ENCODE results near the gene ISM1.
A peak's percentile ranks its signal among the peaks of the same experiment; 100 is the strongest.

Gene ISM1

DNA sequence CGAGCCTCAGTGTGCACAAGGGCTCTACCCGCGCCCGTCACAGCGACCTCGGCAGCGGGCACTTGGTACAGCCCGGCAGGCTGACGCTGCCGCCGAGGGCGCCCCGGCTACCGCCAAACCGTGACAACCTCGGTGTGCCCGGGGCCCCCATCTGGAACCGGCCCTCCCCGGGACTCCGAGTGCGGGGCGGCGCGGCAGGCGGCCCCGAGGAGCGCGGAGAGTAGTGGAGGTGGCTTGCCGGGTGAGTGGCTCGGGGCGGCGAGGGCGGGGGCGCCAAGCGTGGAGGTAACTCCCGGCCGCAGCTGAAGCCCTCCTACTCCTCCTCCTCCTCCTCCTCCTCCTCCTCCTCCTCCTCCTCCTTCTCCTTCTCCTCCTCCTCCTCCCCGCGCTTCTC, at the start of gene ISM1:
TSS of gene ISM1 (plus strand) at position 371 of the 394 bp plus-strand sequence. CDS start 503 bp downstream, outside the sequence.
- no peak within 1 kb of the TSS for H3K27ac ChIP-seq (ENCODE audit: low read depth, low read length)
- H3K4me1 ChIP-seq (ENCODE audit: control insufficient read depth, insufficient read depth, low read length, unreplicated experiment), result no peaks in the 10 kb centered on the region
- H3K36me3 ChIP-seq (ENCODE audit: insufficient read depth, low read length), result no peaks in the 10 kb centered on the region
- no peaks in the 10 kb centered on the region for H3K79me2 ChIP-seq (ENCODE audit: control insufficient read depth, insufficient read depth, low read length, unreplicated experiment)
- H3K4me3 ChIP-seq (ENCODE audit: low read depth, low read length), result peak within 1 kb of the TSS; percentile 72
- H2AFZ ChIP-seq (ENCODE audit: low read length, unreplicated experiment), result peak within 1 kb of the TSS; percentile 24
- peaks cover 71% of the 10 kb centered on the region for H3K27me3 ChIP-seq (ENCODE audit: insufficient read depth, low read length)

DNA sequence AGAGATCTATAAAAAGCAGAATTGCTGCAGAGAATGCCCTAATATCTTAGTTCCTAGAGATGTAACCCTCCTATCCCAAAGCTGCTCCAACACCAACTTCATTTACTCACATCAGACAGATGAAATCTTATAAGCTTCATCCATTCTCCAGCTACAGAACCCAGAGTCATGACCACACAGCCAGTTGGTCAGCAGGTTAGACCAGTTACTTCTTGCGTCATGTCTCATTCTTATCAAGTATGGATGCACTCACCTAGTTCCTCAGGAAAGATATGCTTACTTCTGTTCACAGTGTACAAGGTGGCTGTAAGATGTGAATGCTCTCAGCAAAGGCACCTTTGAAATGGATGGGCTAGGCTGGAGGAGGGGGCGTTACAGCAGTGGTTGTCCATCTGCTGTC, 47.9 kb upstream of the ISM1 start:
- H3K27ac ChIP-seq (ENCODE audit: low read depth, low read length), result no peak overlapping the region
- peaks cover 12% of the 10 kb centered on the region for H3K27me3 ChIP-seq (ENCODE audit: insufficient read depth, low read length)
- no peak overlapping the region for H2AFZ ChIP-seq (ENCODE audit: low read length, unreplicated experiment)
- H3K79me2 ChIP-seq (ENCODE audit: control insufficient read depth, insufficient read depth, low read length, unreplicated experiment), result no peaks in the 10 kb centered on the region
- H3K36me3 ChIP-seq (ENCODE audit: insufficient read depth, low read length), result no peaks in the 10 kb centered on the region
- H3K4me3 ChIP-seq (ENCODE audit: low read depth, low read length), result no peak overlapping the region
- H3K4me1 ChIP-seq (ENCODE audit: control insufficient read depth, insufficient read depth, low read length, unreplicated experiment), result no peaks in the 10 kb centered on the region

DNA sequence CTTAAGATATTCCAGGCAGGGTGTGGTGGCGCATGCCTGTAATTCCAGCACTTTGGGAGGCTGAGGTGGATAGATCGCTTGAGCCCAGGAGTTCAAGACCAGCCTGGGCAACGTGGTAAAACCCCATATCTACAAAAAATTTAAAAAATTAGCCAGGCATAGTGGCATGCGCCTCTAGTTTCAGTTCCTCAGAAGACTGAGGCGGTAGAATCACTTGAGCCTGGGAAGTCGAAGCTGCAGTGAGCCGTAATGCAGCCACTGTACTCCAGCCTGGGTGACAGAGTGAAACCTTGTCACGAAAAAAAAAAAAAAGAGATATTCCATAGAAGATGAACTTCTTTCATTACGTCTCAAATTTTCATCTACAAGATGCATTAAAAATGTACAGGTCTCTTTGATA, 46.7 kb upstream of the ISM1 start:
- H2AFZ ChIP-seq (ENCODE audit: low read length, unreplicated experiment), result no peak overlapping the region
- no peak overlapping the region for H3K27ac ChIP-seq (ENCODE audit: low read depth, low read length)
- H3K27me3 ChIP-seq (ENCODE audit: insufficient read depth, low read length), result peaks cover 12% of the 10 kb centered on the region
- no peaks in the 10 kb centered on the region for H3K36me3 ChIP-seq (ENCODE audit: insufficient read depth, low read length)
- no peaks in the 10 kb centered on the region for H3K79me2 ChIP-seq (ENCODE audit: control insufficient read depth, insufficient read depth, low read length, unreplicated experiment)
- H3K4me3 ChIP-seq (ENCODE audit: low read depth, low read length), result no peak overlapping the region
- H3K4me1 ChIP-seq (ENCODE audit: control insufficient read depth, insufficient read depth, low read length, unreplicated experiment), result no peaks in the 10 kb centered on the region

DNA sequence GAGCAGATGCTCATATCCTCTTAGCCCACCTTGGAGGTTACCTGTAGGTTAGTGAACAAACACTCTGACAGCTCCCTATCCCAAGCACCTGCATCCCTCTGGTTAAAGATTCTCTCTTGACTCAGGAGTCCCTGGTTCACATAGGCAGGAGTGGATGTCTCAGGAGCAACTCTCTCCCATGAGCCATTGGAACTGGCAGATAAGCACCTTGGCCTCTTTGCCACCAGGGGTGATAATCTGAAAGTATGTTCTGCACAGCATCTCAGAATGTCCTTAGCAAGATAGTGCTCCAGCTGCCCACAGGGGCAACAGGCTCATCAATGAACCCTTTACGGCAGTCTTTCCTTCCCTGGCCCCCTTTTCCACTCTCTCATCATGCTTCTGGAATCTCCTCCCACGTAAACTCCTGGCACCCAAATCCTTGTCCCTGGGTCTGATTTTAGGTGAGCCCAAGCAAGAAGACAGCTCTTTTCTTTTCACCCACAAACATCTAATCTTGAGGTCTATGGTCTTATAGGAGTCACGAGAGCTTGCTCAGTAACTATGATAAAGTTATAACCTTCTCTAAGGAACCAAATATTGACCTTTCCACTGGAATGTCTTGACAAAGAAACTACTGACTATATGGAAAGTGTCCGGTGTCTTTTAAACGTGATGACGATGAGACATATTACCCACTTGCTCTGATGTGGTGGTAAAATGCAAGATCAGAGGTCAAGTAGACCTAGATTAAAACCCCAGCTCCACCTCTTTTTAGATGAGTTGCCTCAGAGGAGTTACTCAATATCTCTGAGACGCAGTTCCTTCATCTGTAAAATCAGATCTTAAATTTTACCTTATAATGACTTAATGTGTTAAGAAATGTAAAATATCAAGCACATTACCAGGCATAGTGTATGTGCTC, 39.8 kb upstream of the ISM1 start:
- Histone ChIP-seq H3K27me3 (ENCODE audit: insufficient read depth, low read length) (peaks cover 27% of the 10 kb centered on the region; the same call in 1 of the 2 replicates), H2AFZ (ENCODE audit: low read length, unreplicated experiment) (no peak overlapping the region), H3K36me3 (ENCODE audit: insufficient read depth, low read length) (no peaks in the 10 kb centered on the region), H3K4me3 (ENCODE audit: low read depth, low read length) (no peak overlapping the region), H3K79me2 (ENCODE audit: control insufficient read depth, insufficient read depth, low read length, unreplicated experiment) (no peaks in the 10 kb centered on the region), H3K4me1 (ENCODE audit: control insufficient read depth, insufficient read depth, low read length, unreplicated experiment) (no peaks in the 10 kb centered on the region), H3K27ac (ENCODE audit: low read depth, low read length) (no peak overlapping the region)

DNA sequence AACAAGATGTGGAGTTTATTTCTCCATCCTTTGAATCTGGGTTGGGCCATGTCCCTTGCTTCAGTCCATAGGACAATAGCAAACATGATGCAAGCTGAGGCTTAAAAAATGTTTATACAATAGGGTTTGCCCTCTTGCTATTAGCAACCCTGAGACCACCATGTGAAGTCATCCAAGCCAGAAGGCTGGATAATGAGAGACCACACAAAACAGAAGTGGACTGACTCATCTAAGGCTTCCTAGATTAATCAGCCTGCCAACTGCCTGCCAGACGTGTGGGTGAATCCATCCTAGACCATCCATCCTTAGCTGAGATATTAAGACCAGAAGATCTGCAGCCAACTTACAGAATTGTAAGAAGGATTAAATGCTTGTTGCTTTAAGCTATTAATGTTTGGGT, 38.1 kb upstream of the ISM1 start:
- Histone ChIP-seq H2AFZ (ENCODE audit: low read length, unreplicated experiment) (no peak overlapping the region), H3K79me2 (ENCODE audit: control insufficient read depth, insufficient read depth, low read length, unreplicated experiment) (no peaks in the 10 kb centered on the region), H3K4me1 (ENCODE audit: control insufficient read depth, insufficient read depth, low read length, unreplicated experiment) (no peaks in the 10 kb centered on the region), H3K4me3 (ENCODE audit: low read depth, low read length) (no peak overlapping the region), H3K36me3 (ENCODE audit: insufficient read depth, low read length) (no peaks in the 10 kb centered on the region), H3K27me3 (ENCODE audit: insufficient read depth, low read length) (peaks cover 31% of the 10 kb centered on the region; the same call in 1 of the 2 replicates), H3K27ac (ENCODE audit: low read depth, low read length) (no peak overlapping the region)

DNA sequence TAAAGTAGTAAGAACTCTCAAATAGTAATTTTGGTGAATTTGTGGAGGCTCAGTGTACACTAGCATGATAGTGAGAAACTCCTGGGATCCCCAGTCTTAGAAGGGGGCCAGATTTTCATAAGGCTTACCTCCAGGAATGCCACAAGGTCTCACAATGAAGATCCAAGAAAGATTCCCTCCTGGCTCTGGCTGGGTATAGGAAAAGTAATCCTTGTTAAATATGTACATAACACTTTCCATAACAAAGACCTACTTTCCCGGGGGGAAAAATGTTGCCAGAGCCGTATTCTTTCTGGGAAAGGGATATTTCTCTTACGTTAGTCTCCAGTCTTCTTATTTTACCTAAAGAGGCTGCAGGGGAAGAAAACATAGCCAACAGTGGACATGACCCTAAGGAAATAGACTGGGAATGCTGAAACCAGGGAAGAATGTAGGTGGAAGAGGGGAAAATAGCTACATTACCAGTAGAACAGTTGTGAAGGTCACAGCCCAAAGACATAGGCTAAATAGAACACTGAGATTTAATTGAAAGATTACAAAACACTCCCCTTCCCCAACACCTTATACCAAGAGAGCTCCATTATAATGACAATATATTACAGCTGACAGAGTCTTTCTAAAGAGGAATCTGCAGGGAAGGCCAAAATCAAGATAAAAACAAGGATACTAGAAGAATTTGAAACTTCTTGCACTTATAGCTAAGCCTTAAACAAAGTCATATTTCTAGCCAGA, 34.9 kb upstream of the ISM1 start:
- Histone ChIP-seq H3K4me3 (ENCODE audit: low read depth, low read length) (no peak overlapping the region), H3K27me3 (ENCODE audit: insufficient read depth, low read length) (peaks cover 35% of the 10 kb centered on the region; the same call in 1 of the 2 replicates)

DNA sequence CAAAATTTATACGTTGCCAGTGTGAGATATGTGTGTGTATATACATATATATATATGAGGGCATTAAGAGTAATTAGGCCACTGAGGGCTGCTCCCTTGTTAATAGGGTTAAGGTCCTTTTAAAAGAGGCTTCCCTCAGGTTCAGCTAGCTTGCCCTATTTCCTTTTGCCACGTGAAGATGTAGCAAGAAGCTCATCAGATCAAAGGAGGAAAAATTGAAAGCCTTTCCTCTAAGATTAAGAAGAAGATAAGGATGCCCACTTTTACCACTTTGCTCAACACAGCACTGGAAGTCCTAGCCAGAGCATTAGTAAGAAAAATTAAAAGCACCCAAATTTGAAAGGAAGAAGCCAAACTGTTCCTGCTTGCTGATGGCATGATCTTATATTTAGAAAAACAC, 33.2 kb upstream of the ISM1 start:
- Histone ChIP-seq H3K4me1 (ENCODE audit: control insufficient read depth, insufficient read depth, low read length, unreplicated experiment) (no peaks in the 10 kb centered on the region), H2AFZ (ENCODE audit: low read length, unreplicated experiment) (no peak overlapping the region), H3K27ac (ENCODE audit: low read depth, low read length) (no peak overlapping the region), H3K79me2 (ENCODE audit: control insufficient read depth, insufficient read depth, low read length, unreplicated experiment) (no peaks in the 10 kb centered on the region), H3K27me3 (ENCODE audit: insufficient read depth, low read length) (peaks cover 23% of the 10 kb centered on the region; the same call in 1 of the 2 replicates), H3K36me3 (ENCODE audit: insufficient read depth, low read length) (no peaks in the 10 kb centered on the region), H3K4me3 (ENCODE audit: low read depth, low read length) (no peak overlapping the region)

More for the DNA sequence above, 34.9 kb upstream of the ISM1 start:
- Histone ChIP-seq H2AFZ (ENCODE audit: low read length, unreplicated experiment) (no peak overlapping the region), H3K27ac (ENCODE audit: low read depth, low read length) (no peak overlapping the region), H3K36me3 (ENCODE audit: insufficient read depth, low read length) (no peaks in the 10 kb centered on the region), H3K79me2 (ENCODE audit: control insufficient read depth, insufficient read depth, low read length, unreplicated experiment) (no peaks in the 10 kb centered on the region), H3K4me1 (ENCODE audit: control insufficient read depth, insufficient read depth, low read length, unreplicated experiment) (no peaks in the 10 kb centered on the region)

DNA sequence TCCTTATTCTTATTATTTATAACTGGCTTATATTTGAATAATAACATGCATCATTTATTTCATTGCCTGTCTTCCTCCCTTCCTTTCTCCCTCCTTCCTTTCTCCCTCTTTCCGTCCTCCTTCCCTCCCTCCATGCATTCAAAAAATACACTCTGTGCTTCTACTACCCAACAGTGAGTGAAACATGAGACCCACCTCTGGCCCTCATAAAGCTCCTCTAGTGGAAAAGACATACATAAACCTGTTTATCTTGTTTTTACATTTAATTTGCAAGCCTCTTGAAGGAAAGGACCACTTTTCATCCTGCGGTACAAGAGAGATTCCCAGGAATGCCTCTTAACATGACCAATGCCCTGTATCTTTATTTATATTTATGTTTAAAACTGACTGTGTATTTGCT, 21.8 kb upstream of the ISM1 start:
- Histone ChIP-seq H3K4me1 (ENCODE audit: control insufficient read depth, insufficient read depth, low read length, unreplicated experiment) (no peaks in the 10 kb centered on the region), H3K27ac (ENCODE audit: low read depth, low read length) (no peak overlapping the region), H3K79me2 (ENCODE audit: control insufficient read depth, insufficient read depth, low read length, unreplicated experiment) (no peaks in the 10 kb centered on the region), H2AFZ (ENCODE audit: low read length, unreplicated experiment) (no peak overlapping the region), H3K4me3 (ENCODE audit: low read depth, low read length) (no peak overlapping the region), H3K27me3 (ENCODE audit: insufficient read depth, low read length) (peaks cover 18% of the 10 kb centered on the region), H3K36me3 (ENCODE audit: insufficient read depth, low read length) (no peaks in the 10 kb centered on the region)

DNA sequence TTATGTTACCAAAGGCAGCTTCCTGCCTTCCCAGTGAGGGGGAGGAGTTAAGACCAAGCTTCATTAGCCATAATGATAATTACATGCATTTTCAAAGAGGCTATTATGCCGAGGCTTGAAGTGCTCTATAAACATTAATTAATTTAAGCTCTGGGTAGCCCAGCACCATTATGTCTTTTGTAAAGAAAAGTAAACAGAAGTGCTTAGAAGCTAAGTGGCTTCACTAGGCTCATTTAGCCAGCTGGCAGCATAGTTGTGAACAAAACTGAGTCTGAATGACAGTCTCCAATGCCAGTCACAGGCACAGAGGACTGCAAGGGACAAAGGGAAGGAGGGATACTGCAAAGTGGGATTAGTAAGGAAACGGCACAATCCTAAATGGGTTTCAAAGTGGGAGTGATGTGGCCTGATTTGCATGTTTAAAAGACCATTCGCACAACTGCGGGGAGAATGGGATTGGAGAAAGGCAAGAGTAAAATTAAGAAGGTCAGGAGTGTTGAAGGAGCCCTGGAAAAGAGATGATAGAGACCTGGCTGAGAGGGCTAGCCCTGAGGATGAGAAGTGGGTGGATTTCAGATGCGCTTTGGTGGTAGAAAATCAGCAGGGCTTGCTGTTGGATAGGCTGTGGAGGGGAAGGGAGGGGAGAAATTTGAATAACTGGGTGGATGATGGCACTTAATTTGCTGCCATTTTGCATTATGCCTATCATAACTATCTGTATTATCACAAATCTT, 20.1 kb upstream of the ISM1 start:
- H3K27ac ChIP-seq (ENCODE audit: low read depth, low read length), result no peak overlapping the region

DNA sequence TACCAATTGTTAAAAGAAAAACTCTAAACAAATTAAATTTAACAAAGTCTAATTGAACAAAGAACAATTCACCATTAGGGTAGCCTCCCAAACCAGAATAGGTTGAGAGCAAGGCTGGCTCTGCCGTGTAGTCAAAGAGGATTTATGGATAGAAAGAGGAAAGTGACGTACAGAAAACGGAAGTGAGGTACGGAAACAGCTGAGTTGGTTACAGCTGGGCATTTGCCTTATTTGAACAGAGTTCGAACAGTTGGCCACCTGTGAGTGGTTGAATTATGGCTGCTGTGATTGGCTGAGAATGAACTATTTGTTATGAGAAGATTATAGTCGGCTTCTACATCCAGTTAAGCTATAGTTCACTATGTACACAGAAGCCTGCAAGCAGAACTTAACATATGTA, 18.5 kb upstream of the ISM1 start:
- H3K4me1 ChIP-seq (ENCODE audit: control insufficient read depth, insufficient read depth, low read length, unreplicated experiment), result no peaks in the 10 kb centered on the region

More for the DNA sequence above, 20.1 kb upstream of the ISM1 start:
- H3K4me3 ChIP-seq (ENCODE audit: low read depth, low read length), result no peak overlapping the region
- peaks cover 30% of the 10 kb centered on the region for H3K27me3 ChIP-seq (ENCODE audit: insufficient read depth, low read length)
- no peaks in the 10 kb centered on the region for H3K36me3 ChIP-seq (ENCODE audit: insufficient read depth, low read length)
- no peaks in the 10 kb centered on the region for H3K4me1 ChIP-seq (ENCODE audit: control insufficient read depth, insufficient read depth, low read length, unreplicated experiment)
- H3K79me2 ChIP-seq (ENCODE audit: control insufficient read depth, insufficient read depth, low read length, unreplicated experiment), result no peaks in the 10 kb centered on the region
- no peak overlapping the region for H2AFZ ChIP-seq (ENCODE audit: low read length, unreplicated experiment)

More for the DNA sequence above, 18.5 kb upstream of the ISM1 start:
- no peaks in the 10 kb centered on the region for H3K36me3 ChIP-seq (ENCODE audit: insufficient read depth, low read length)
- H3K4me3 ChIP-seq (ENCODE audit: low read depth, low read length), result no peak overlapping the region
- H2AFZ ChIP-seq (ENCODE audit: low read length, unreplicated experiment), result no peak overlapping the region
- H3K79me2 ChIP-seq (ENCODE audit: control insufficient read depth, insufficient read depth, low read length, unreplicated experiment), result no peaks in the 10 kb centered on the region
- no peak overlapping the region for H3K27ac ChIP-seq (ENCODE audit: low read depth, low read length)
- peaks cover 30% of the 10 kb centered on the region for H3K27me3 ChIP-seq (ENCODE audit: insufficient read depth, low read length)

Data from ACC112 (cell line).